A549 (cell line): ENCODE measurements around the gene SPAG9. TPM values are rescaled to one million over a fixed set of nuclear protein-coding genes. Genes with fewer than 3 reads are reported as not detected.
A peak's percentile ranks its signal among the peaks of the same experiment; 100 is the strongest.

Source experiments
- ATAC-seq, 2 experiments: fragments of 200-7000 bp in 1 of 2; fragments of >200 bp in 1 of 2; cut with Nextera tagmentation in 1 of 2; cut with Tn5 transposase in 1 of 2; 3 replicates each; pipeline versions ENCODE4 v1.8.0 to v1.9.1; 2018 to 2020; ENCODE audit warnings: mild to moderate bottlenecking in 1 of 2, moderate library complexity in 1 of 2
- CTCF ChIA-PET: fragments of 300-600 bp; sonication (Branson Sonifier 250); formaldehyde crosslinking; extraction: SDS; loops from one replicate; lab custom pipeline; 2021; ENCODE audit warnings: antibody characterized with exemption, inconsistent platforms; lab: Yijun Ruan, JAX
- POLR2A ChIA-PET: fragments of 350-600 bp; formaldehyde crosslinking; extraction: SDS; loops from one replicate; lab custom pipeline; 2021; ENCODE audit warnings: antibody characterized with exemption, inconsistent platforms; lab: Yijun Ruan, JAX
- DNase-seq, 2 experiments: peaks; one replicate each; pipeline versions ENCODE4 v3.0.0 to v3.0.0-alpha.2; 2011 to 2016; ENCODE audit warnings: low read depth in 1 of 2, low spot score in 1 of 2
- FAIRE-seq: peaks from 2 replicates; lab custom pipeline; 2011; peaks lifted over from hg19 to GRCh38; lab: Jason Lieb, UNC
- H3K27ac ChIP-seq, 2 experiments: fragments of >200 bp; sonication (Bioruptor Twin); formaldehyde crosslinking; 3 replicates each; pipeline ENCODE4 v1.5.1; 2016 to 2017
- H3K4me1 ChIP-seq: fragments of >200 bp; sonication (Bioruptor Twin); formaldehyde crosslinking; 3 replicates; pipeline ENCODE4 v1.6.1; 2016
- H3K4me2 ChIP-seq: fragments of >200 bp; sonication (Bioruptor Twin); formaldehyde crosslinking; 3 replicates; pipeline ENCODE4 v1.6.1; 2016
- H3K4me3 ChIP-seq: fragments of >200 bp; sonication (Bioruptor Twin); formaldehyde crosslinking; 3 replicates; pipeline ENCODE4 v1.5.1; 2016
- H3K9me3 ChIP-seq: fragments of >200 bp; sonication (Bioruptor Twin); formaldehyde crosslinking; 3 replicates; pipeline ENCODE4 v1.6.1; 2016
- CEBPB ChIP-seq, 2 experiments: fragments of >200 bp in 1 of 2; sonication (Bioruptor Twin) in 1 of 2; formaldehyde crosslinking in 1 of 2; IDR thresholded peaks; 2 replicates each; pipeline ENCODE4 v1.6.1; 2012 to 2016
- CHD2 ChIP-seq: fragments of 150-350 bp; IDR thresholded peaks from 2 replicates; pipeline ENCODE4 v1.6.1; 2014; ENCODE audit warnings: low read length; ENCODE audit not compliant: partially characterized antibody
- CHD4 ChIP-seq: fragments of 200-600 bp; sonication (generic); IDR thresholded peaks from 2 replicates; pipeline ENCODE4 v1.6.1; 2016; ENCODE audit warnings: antibody characterized with exemption, mild to moderate bottlenecking, borderline replicate concordance
- EHMT2 ChIP-seq: fragments of 200-600 bp; sonication (generic); IDR thresholded peaks from 2 replicates; pipeline ENCODE4 v1.6.1; 2016; ENCODE audit warnings: antibody characterized with exemption, low read depth, mild to moderate bottlenecking, moderate library complexity
- FOSL2 ChIP-seq, 2 experiments: fragments of 450-650 bp in 1 of 2; fragments of >200 bp in 1 of 2; sonication (Bioruptor Twin) in 1 of 2; formaldehyde crosslinking; IDR thresholded peaks; 2 replicates each; pipeline versions ENCODE4 v1.5.0 to v1.6.1; 2016 to 2020; ENCODE audit warnings: mild to moderate bottlenecking in 1 of 2, moderate library complexity in 1 of 2
- GATA3 ChIP-seq: IDR thresholded peaks from 2 replicates; pipeline ENCODE4 v1.6.1; 2012; ENCODE audit warnings: borderline replicate concordance
- MAZ ChIP-seq: fragments of 150-350 bp; IDR thresholded peaks from 2 replicates; pipeline ENCODE4 v1.6.1; 2014; ENCODE audit warnings: antibody characterized with exemption, low read depth, low read length, borderline replicate concordance
- NPAS2 ChIP-seq: fragments of 250-450 bp; sonication (Bioruptor Pico); IDR thresholded peaks from 2 replicates; pipeline ENCODE4 v1.8.0; 2022; ENCODE audit warnings: mild to moderate bottlenecking, moderate library complexity, borderline replicate concordance
- PHF8 ChIP-seq: fragments of 200-600 bp; sonication (generic); IDR thresholded peaks from 2 replicates; pipeline ENCODE4 v1.6.1; 2016; ENCODE audit warnings: low read depth, mild to moderate bottlenecking, antibody characterized with exemption, moderate library complexity, borderline replicate concordance
- RAD21 ChIP-seq, 2 experiments: fragments of >200 bp in 1 of 2; sonication (Bioruptor Twin) in 1 of 2; formaldehyde crosslinking in 1 of 2; IDR thresholded peaks in 1 of 2; conservative IDR thresholded peaks in 1 of 2; 2 replicates in 1 of 2; 3 replicates in 1 of 2; pipeline ENCODE4 v1.6.1; 2012 to 2018; ENCODE audit warnings: inconsistent platforms in 1 of 2
- RARB ChIP-seq: fragments of 250-450 bp; sonication (Bioruptor Pico); IDR thresholded peaks from 2 replicates; pipeline ENCODE4 v1.8.0; 2021; ENCODE audit warnings: mild to moderate bottlenecking, moderate library complexity
- RNF2 ChIP-seq: fragments of 200-600 bp; sonication (generic); IDR thresholded peaks from 2 replicates; pipeline ENCODE4 v1.6.1; 2016; ENCODE audit warnings: low read depth, mild to moderate bottlenecking, antibody characterized with exemption, moderate library complexity, borderline replicate concordance
- SREBF2 ChIP-seq: fragments of 450-650 bp; IDR thresholded peaks from 2 replicates; pipeline ENCODE4 v1.6.1; 2014; ENCODE audit warnings: mild to moderate bottlenecking, moderate library complexity
- TFCP2L1 ChIP-seq: fragments of 250-450 bp; sonication (Bioruptor Pico); IDR thresholded peaks from 2 replicates; pipeline ENCODE4 v1.5.0; 2021; ENCODE audit warnings: mild to moderate bottlenecking
- ZFP36 ChIP-seq: fragments of 450-650 bp; IDR thresholded peaks from 2 replicates; pipeline ENCODE4 v1.6.1; 2014; ENCODE audit warnings: borderline replicate concordance; ENCODE audit not compliant: partially characterized antibody
- WGBS: methylation state at CpG from one replicate; pipeline ENCODE4 v1.1.6; 2017; ENCODE audit errors: missing lambda C conversion rate; 5-methylcytosine and 5-hydroxymethylcytosine counted together
- polyA plus RNA-seq, 4 experiments: library from polyadenylated mRNA; depleted of rRNA in 3 of 4; stranded (reverse); fragments of >200 nt; fragmentation: RNase III in 1 of 4; extraction: RNeasy Plus Mini Kit Qiagen cat#74134 plus additional on column Dnase treatment in 1 of 4; gene quantifications; 2 replicates in 3 of 4; 3 replicates in 1 of 4; pipeline ENCODE4 v1.2.3, GENCODE V29; 2011 to 2017
- TF ChIP-seq, protein P1 (sequence below): IDR thresholded peaks from 2 replicates; pipeline ENCODE4 v1.6.1; 2012
- TF ChIP-seq, protein P2 (sequence below): fragments of 250-450 bp; sonication (Bioruptor Pico); IDR thresholded peaks from 2 replicates; pipeline ENCODE4 v1.5.0; 2021; ENCODE audit warnings: mild to moderate bottlenecking, moderate library complexity, borderline replicate concordance
- TF ChIP-seq, protein P3 (sequence below): fragments of 200-600 bp; sonication (generic); IDR thresholded peaks from 2 replicates; pipeline ENCODE4 v1.6.1; 2016; ENCODE audit warnings: antibody characterized with exemption, mild to moderate bottlenecking, moderate library complexity
- TF ChIP-seq, protein P4 (sequence below): fragments of 250-450 bp; sonication (Bioruptor Pico); IDR thresholded peaks from 2 replicates; pipeline ENCODE4 v1.5.0; 2020; ENCODE audit warnings: low read depth, mild to moderate bottlenecking, moderate library complexity
- TF ChIP-seq, protein P5 (sequence below): IDR thresholded peaks from 2 replicates; pipeline ENCODE4 v1.6.1; 2012

The SPAG9 gene
- polyA plus RNA-seq, 2 of the 4 experiments (the other 2 are of a cell fraction), result 69.0 to 71.1 TPM

DNA sequence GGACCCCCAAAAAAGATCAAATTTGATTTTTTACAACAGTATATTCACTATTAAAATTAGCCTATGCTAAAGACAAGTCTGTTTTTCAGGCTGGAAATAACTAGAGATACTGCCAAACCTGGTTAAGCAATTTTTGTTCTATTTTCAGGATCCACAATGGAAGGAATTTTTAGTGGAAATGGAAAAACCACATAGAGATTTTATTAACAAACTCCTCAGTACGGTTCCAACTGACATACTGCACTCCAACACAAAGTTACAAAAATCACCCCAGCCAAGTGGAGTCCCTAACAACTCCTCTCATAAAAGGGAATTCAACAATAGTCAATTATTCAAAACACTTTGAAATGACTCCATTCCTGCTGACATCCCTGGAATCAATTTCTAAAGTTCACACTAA is 152.9 kb downstream of the SPAG9 start:
- WGBS, result 90% methylated on average over 1 of the region's 1 CpG
- FAIRE-seq (no peak), ATAC-seq (no peak), DNase-seq (no peak)
- H3K27ac ChIP-seq, result no peak overlapping the region
- CTCF ChIA-PET, result interaction anchor here (1.1 to 1.5 kb wide), 5 partner anchors 12 to 198 kb away, joined by 3 to 6 read pairs (median 4); partner anchors contain the start of gene NME2
- 0 out of 3 replicates have a peak, but pooled peaks cover 6% of the 10 kb centered on the region for H3K4me1 ChIP-seq
- no peak overlapping the region for H3K4me2 ChIP-seq
- H3K4me3 ChIP-seq, result no peak overlapping the region
- POLR2A ChIA-PET, result no interaction called here
- H3K9me3 ChIP-seq, result no peaks in the 10 kb centered on the region
- TF ChIP-seq EHMT2 (no peak), CEBPB (IDR thresholded peaks at IDR 0.05) (no peak), TFCP2L1 (CRISPR knock-in tag) (no peak), SREBF2 (no peak), ZFP36 (no peak), CHD4 (no peak), CHD2 (no peak)
- TF ChIP-seq, protein P1, sequence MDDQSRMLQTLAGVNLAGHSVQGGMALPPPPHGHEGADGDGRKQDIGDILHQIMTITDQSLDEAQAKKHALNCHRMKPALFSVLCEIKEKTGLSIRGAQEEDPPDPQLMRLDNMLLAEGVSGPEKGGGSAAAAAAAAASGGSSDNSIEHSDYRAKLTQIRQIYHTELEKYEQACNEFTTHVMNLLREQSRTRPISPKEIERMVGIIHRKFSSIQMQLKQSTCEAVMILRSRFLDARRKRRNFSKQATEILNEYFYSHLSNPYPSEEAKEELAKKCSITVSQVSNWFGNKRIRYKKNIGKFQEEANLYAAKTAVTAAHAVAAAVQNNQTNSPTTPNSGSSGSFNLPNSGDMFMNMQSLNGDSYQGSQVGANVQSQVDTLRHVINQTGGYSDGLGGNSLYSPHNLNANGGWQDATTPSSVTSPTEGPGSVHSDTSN, result no peak
- TF ChIP-seq, protein P2, sequence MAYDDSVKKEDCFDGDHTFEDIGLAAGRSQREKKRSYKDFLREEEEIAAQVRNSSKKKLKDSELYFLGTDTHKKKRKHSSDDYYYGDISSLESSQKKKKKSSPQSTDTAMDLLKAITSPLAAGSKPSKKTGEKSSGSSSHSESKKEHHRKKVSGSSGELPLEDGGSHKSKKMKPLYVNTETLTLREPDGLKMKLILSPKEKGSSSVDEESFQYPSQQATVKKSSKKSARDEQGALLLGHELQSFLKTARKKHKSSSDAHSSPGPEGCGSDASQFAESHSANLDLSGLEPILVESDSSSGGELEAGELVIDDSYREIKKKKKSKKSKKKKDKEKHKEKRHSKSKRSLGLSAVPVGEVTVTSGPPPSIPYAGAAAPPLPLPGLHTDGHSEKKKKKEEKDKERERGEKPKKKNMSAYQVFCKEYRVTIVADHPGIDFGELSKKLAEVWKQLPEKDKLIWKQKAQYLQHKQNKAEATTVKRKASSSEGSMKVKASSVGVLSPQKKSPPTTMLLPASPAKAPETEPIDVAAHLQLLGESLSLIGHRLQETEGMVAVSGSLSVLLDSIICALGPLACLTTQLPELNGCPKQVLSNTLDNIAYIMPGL (CRISPR knock-in tag), result no peak

DNA sequence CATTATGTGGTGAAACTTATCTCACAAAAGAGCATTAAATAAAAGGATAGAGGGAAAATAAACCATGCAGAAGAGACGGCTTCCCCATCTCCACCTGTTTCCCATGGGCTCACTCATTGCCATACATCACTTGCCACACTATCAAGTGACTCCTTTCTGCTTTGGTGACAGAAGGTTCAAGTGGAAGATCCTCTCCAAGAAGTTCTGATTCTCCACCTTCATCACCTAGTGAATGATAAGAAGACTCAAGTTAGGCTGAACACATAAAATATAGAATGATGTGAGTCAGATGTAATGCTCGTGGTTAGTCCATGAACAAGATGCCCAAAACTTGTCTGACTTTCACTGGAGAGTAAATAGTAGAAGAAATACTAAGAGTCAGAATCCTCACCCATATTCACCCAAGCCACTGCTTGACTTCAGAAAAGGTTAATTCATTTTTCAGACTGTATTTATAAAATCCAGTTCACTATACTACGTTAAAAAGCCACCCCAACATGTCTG is 154.5 kb downstream of the SPAG9 start:
- no peak overlapping the region for H3K4me2 ChIP-seq
- no peak for DNase-seq
- ATAC-seq, result no peak
- no peak for FAIRE-seq
- H3K4me1 ChIP-seq, result 0 out of 3 replicates have a peak, but pooled peaks cover 6% of the 10 kb centered on the region
- ChIA-PET POLR2A (no interaction called here), CTCF (interaction anchor here (0.6 to 6.2 kb wide), 9 partner anchors 12 to 183 kb away, joined by 3 to 47 read pairs (median 4); no protein-coding TSS in a partner anchor)
- H3K27ac ChIP-seq, result no peak overlapping the region
- TF ChIP-seq PHF8 (no peak), SREBF2 (no peak)
- no peak overlapping the region for H3K4me3 ChIP-seq
- 83% methylated on average over 3 of the region's 3 CpGs for WGBS
- H3K9me3 ChIP-seq, result no peaks in the 10 kb centered on the region

DNA sequence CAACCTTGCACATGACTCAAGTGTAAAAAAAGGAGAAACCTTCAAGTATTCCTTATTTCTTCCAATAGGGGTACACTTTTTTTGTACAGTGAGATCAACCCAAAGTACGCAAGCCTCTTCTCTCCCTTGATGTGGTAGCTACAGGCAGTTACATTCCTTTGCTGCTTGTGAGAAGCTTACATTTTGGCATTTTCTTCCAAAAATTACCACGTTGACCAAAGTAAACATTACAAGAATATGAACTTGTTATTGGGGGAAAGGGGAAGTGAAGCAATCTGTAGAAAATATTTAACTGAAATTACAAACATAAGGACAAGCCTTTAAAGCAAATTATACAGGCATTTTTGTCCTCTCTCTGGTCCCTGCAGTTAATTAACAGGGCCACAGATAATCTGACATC is 157.5 kb downstream of the SPAG9 start:
- peak; percentile 78 for FAIRE-seq
- WGBS, result 51% methylated on average over 2 of the region's 2 CpGs
- ChIA-PET POLR2A (no interaction called here), CTCF (interaction anchor here (1.0 to 6.2 kb wide), 5 partner anchors 9 to 190 kb away, joined by 4 to 47 read pairs (median 16); partner anchors contain the start of gene NME1)
- H3K4me3 ChIP-seq, result no peak overlapping the region
- no peak overlapping the region for H3K27ac ChIP-seq
- DNase-seq, result no peak
- H3K4me2 ChIP-seq, result 0 out of 3 replicates have a peak overlapping the region, but pooled peaks have one; percentile 5
- TF ChIP-seq GATA3 (no peak), EHMT2 (no peak), MAZ (no peak), RARB (CRISPR knock-in tag) (no peak), NPAS2 (no peak), FOSL2 (IDR thresholded peaks at IDR 0.05) (no peak), FOSL2 (CRISPR knock-in tag; IDR thresholded peaks at IDR 0.05) (no peak), RAD21 (conservative IDR thresholded peaks at IDR 0.05 in 1 of 2, IDR thresholded peaks at IDR 0.05 in 1 of 2) (no peak), RNF2 (no peak)
- TF ChIP-seq, protein P3, sequence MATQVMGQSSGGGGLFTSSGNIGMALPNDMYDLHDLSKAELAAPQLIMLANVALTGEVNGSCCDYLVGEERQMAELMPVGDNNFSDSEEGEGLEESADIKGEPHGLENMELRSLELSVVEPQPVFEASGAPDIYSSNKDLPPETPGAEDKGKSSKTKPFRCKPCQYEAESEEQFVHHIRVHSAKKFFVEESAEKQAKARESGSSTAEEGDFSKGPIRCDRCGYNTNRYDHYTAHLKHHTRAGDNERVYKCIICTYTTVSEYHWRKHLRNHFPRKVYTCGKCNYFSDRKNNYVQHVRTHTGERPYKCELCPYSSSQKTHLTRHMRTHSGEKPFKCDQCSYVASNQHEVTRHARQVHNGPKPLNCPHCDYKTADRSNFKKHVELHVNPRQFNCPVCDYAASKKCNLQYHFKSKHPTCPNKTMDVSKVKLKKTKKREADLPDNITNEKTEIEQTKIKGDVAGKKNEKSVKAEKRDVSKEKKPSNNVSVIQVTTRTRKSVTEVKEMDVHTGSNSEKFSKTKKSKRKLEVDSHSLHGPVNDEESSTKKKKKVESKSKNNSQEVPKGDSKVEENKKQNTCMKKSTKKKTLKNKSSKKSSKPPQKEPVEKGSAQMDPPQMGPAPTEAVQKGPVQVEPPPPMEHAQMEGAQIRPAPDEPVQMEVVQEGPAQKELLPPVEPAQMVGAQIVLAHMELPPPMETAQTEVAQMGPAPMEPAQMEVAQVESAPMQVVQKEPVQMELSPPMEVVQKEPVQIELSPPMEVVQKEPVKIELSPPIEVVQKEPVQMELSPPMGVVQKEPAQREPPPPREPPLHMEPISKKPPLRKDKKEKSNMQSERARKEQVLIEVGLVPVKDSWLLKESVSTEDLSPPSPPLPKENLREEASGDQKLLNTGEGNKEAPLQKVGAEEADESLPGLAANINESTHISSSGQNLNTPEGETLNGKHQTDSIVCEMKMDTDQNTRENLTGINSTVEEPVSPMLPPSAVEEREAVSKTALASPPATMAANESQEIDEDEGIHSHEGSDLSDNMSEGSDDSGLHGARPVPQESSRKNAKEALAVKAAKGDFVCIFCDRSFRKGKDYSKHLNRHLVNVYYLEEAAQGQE, result no peak
- TF ChIP-seq, protein P4, sequence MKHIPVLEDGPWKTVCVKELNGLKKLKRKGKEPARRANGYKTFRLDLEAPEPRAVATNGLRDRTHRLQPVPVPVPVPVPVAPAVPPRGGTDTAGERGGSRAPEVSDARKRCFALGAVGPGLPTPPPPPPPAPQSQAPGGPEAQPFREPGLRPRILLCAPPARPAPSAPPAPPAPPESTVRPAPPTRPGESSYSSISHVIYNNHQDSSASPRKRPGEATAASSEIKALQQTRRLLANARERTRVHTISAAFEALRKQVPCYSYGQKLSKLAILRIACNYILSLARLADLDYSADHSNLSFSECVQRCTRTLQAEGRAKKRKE (CRISPR knock-in tag), result no peak
- TF ChIP-seq, protein P5, sequence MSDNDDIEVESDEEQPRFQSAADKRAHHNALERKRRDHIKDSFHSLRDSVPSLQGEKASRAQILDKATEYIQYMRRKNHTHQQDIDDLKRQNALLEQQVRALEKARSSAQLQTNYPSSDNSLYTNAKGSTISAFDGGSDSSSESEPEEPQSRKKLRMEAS, result no peak
- H3K4me1 ChIP-seq, result 0 out of 3 replicates have a peak, but pooled peaks cover 6% of the 10 kb centered on the region
- H3K9me3 ChIP-seq, result no peaks in the 10 kb centered on the region
- ATAC-seq, result no peak
